HG03432 (cell line): ENCODE data around the gene ANKH.

Experiments used
- ATAC-seq: cut with Tn5 transposase; IDR thresholded peaks from one replicate; pipeline ENCODE4 v1.9.1; 2021; ENCODE audit warnings: mild to moderate bottlenecking, moderate library complexity; ENCODE audit not compliant: unreplicated experiment

The ANKH gene

DNA sequence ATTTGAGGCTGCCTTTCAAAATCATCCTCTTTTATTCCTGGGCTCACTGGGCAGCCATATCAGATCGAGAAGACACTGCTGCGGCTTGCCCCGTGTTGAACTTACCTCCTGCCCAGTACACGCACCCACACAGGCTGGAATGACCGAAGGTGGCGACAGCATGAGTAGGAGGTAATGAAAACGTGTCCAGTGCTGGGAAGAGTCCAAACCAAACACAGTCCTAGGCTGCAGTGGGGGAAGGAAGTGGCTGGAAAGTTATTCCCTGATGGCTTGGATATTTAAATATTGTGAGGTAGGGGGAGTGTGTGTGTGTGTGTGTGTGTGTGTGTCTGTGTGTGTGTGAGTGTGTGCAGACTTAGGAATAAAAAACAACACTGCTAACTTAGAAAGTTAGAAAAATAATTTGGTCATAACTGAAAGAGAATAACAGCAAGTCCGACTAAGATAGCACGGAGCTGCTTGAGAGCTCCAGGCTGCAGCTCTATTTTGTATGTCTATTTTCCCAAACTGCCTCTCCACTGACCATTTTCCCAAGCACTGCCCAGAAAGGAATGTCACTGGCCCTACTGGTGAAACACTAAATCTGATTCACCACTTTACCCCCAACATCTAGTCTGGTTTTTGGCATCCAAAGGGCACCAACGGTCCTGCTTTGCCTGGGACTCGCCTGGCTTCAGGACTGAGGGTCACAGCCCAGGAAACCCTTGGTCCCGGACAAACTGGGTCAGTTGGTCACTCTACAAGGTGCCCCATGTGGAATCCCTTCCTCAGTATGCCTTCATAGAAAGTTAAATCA is 41.2 kb downstream of the ANKH start:
- no peak for ATAC-seq

DNA sequence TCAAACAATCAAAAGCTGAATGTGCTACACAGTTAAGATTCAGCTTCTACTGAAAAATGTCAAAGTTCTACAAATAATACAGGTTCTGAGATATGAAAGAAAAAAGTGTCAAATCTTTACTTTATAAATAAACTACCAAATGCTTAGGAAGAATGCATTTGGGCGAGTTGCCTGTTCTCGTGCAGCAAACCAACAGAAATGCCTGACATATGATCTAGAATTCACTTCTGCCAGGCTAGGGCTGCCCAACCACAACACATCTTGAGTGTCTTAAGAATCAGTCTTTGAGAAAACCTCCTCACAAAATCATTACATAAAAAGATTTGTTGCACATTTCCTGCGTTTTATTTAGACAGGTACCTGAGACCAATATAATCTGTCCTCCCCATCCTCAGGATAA is 42.2 kb downstream of the ANKH start:
- no peak for ATAC-seq

DNA sequence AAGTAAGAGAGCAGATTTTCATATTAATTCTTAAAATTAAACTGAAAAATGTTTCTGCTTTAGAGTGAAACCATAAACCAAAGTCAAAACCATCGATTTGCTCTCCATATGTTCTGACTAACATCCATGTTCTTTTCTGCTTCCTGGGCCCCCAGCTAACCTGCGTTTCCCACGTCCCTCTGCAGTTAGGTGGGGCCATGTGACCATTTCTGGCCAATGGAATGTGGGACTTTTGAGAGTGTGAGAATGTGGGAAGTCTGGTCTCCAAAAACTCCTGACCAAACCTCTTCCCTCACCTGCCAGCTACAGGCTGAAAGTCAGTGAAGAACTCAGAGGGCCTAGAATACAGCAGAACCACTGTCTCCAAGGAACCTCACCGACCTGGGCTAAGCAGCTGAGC is 44.9 kb downstream of the ANKH start:
- ATAC-seq = no peak

- no peak for ATAC-seq
These were observed 45.6 kb downstream of the ANKH start for GRCh38 chr5:14825977-14826376.

- no peak for ATAC-seq
These were observed 47.1 kb downstream of the ANKH start for GRCh38 chr5:14824499-14824898.

DNA sequence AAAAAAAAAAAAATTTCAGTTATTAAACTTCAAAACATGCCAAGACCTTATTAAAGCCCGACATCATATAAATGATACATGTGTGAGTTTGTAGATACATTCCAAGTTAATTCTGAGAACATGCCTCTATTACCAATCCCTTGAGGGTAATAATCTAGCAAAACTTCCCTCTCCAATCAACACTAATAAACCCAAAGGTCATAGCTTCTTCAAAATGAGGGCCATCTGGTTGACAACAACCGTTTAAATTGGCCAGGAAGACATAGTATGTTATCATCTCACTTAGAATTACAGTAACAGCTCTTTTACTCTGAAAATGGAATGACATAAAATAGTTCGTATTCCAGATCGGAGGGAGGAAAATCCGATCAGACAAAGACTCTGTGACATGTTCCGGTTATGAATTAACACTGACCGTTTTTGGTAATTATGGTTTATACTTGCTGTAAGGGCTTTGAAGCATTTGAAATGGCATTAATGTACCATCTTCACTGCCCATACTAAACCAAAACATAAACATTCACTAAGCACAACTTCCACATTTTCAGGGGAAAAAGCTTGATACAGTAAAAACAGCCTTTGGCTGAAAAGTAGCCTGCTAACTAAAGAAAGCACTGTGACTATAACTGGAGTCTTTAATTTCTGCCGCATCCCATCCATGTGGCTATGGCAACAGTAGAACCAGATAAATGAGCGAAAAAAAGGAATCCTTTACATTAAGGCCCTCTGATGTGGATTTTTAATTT is 50.3 kb downstream of the ANKH start:
- ATAC-seq = no peak

GRCh38 chr5:14818931-14819790 is 52.4 kb downstream of the ANKH start:
- peak; percentile 51 for ATAC-seq

- peak; percentile 38 for ATAC-seq
These were observed 53.8 kb downstream of the ANKH start for GRCh38 chr5:14817762-14818136.

GRCh38 chr5:14816999-14817761 is 54.4 kb downstream of the ANKH start:
- peak; percentile 55 for ATAC-seq

DNA sequence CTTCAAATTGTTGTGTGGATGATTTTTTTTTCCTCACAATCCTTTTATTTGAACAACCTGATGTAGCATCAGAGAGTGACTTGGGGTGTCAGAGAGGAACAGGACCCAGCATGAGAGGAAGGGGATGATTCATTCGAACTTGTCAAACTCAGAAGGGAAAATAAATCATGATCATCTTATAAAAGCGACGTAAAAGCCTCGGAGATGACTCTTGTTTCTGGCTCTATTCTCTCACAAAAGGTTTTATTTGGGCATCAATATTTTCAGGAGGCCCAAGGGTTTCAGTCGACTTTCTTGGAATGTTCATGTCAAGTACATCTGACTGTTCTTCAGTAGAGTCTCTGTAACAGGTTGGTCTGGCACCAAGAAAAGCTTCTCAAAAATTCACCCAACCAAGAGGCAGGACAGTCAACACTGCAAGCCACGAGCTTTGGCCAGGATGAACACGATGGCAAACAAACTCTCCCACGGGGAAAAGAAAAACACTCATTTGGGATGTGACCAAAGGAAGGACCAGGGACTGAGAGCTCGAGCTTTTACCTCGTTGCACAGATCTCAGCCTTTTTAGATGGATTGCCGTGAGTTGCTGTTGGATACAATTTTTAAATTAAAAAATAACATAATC is 55.1 kb downstream of the ANKH start:
- ATAC-seq = no peak

DNA sequence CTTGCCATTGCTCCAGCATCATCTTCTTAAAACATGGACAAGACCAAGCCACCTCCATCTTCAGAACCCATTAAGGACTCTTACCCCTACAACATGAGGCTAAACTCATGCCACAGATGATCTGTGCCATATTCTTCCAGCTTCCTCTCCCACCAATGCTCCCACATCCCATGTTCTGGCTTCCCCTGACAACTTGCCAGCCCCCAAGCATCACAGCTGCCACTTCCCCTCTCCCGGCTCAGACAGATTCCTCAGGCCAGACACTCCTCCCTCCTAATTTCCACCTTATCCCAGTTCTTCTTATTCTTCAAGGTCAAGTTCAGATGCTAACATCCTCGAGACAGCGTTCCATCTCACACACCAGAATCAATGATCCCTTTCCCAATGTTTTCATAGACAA is 57.8 kb downstream of the ANKH start:
- ATAC-seq = no peak

DNA sequence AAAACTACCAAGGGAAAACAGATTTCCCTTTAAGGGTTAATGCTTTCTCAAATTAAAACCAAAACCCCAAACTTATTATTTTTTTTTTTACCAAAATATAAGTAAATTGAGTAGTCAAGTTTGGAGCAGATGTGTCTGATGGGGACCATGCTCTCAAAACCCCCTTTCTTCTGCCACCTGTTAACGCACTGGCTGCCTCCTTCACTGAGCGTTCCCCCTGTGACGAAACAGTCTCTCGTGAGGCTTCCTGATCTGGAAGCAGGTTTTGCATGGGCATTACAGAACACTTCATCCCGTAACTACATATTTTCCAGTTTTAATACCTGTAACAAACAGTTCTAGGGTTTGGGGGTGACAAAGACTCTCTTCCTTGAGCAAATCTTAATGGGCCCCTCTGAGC is 59.4 kb downstream of the ANKH start:
- ATAC-seq = no peak

DNA sequence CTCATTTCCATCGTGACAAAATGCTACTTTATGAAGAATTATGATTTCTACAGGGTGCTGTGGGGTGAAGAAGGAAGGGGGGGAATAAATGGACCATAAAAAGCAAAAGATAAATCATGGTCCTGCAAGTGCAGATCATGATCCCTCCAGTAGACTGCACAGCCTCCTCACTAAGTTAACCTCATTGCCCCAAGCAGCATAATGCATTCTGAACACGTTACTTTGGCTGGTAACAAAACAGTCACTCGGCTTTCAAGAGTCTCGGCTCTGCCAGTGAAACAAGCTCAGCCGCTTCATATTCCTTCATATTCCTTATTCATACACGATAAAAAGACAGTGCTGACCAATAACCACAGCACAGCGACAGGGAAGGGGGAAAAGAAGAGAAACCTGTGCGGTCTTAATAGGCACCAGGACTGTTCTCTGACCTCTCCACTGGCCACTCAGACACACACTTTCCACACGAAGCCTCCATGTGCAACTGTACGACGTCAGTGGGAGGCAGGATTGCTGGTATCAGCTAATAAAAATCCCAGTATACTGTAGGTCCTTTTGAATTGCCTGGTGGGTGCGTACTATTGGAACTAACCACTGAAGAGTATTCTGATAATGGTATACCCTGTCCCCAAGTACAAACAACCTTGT is 60.5 kb downstream of the ANKH start:
- no peak for ATAC-seq

DNA sequence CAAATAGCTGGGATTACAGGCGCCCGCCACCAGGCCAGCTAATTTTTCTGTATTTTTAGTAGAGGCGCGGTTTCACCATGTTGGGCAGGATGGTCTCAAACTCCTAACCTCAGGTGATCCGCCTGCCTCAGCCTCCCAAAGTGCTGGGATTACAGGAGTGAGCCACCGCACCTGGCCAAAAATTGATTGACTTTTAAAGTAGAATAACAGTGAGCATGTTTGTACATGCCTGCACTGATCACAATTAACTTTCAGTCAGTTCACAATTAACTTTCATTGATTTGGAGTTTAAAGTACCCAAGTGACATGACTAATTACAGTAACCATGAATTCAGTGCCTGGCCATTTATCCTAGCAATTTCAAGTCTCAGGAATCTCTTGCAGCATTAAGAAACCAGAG is 61.3 kb downstream of the ANKH start:
- ATAC-seq = no peak

DNA sequence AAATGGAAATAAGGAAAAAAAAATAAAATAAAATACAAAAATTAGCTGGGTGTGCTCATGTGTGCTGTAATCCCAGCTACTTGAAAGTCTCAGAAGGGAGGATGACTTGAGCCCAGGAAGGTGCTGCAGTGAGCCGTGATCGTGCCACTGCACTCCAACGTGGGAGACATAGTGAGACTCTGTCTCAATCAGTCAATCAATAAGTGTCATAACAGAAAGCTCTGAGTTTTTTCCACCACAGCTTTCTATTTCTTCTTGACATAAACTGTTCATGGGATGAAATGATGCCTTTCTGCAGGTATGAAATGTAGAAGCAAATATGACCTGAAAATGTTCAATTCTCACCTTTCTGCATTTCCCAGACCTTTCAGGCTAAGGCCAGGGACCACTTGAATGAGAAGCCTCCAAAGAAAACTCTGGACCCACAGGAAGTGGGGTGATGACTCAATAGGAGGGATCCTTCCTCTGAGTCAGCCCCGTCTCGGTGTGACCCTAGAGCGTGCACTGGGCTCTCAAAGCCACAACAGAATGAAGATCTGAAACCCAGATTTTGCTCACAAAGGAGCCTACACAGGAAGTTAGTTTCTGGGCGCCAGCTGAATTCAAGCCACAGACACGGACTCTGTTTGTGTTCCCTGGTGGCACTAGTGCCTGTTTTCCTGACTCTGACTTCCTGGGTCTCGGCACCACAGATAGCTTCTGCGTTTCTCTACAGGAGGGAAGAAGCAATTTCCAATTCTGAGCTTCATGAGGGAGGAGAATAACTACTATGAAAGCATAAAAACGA is 62.0 kb downstream of the ANKH start:
- peak; percentile 98 for ATAC-seq

DNA sequence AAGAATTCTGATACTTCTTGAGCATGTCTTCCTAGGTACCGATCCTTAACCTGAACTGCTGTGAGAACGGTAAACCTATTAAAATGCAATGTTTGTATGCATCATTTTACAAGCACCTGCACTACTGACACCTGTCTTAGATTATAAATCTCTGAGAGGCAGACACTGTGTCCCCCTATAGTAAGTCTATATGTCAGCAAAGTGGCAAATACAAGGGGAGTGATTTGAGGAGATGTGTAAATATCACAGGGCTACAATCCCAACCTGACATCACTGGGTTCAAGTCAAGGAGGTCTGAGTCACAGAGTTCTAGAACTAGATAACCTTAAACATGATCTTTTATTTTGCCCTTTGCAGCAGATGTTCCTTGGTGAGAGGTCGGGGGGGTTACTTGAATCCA is 64.1 kb downstream of the ANKH start:
- ATAC-seq = no peak

GRCh38 chr5:14806456-14806855 is 65.1 kb downstream of the ANKH start:
- ATAC-seq = no peak

GRCh38 chr5:14802541-14802940 is 69.0 kb downstream of the ANKH start:
- ATAC-seq = no peak

DNA sequence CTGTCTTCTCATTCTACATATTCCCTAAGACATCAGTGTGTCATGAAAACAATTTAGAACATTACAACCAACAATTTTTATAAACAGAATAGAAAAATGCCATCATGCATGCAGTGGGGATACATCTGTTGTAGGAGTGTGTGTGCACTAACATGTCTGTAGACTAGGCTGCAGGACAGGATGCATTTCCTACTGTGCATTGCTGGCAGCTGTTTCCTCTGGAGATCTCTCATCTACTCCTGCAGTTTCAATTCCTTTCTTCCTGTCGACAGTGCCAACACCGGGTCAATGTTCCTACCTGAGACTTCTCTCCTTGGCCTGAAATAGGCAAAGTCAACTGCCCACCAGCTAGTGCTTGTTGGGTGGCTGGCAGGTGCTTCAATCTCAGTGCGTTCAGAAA is 69.8 kb downstream of the ANKH start:
- no peak for ATAC-seq
